Sigmoid colon (tissue), 7 donors: ENCODE measurements around the gene ELP6. TPM values are rescaled to one million over a fixed set of nuclear protein-coding genes. Genes with fewer than 3 reads are reported as not detected.

Source experiments
- DNase-seq: peaks from one replicate; pipeline ENCODE4 v3.0.0-alpha.2; 2019
- H3K27ac ChIP-seq, 4 donors: fragments of 200-600 bp; sonication (generic); one replicate each; pipeline ENCODE4 v1.5.1; 2016 to 2019; ENCODE audit warnings: mild to moderate bottlenecking in 1 of 4
- H3K27me3 ChIP-seq, 3 donors: fragments of 200-600 bp; sonication (generic); one replicate each; pipeline ENCODE4 v1.5.1; 2019; ENCODE audit warnings: mild to moderate bottlenecking in 1 of 3
- H3K36me3 ChIP-seq, 4 donors: fragments of 200-600 bp; sonication (generic); one replicate each; pipeline ENCODE4 v1.5.1; 2016 to 2019
- H3K4me1 ChIP-seq, 4 donors: fragments of 200-600 bp; sonication (generic); one replicate each; pipeline ENCODE4 v1.5.1; 2017 to 2019
- H3K4me3 ChIP-seq, 4 donors: fragments of 200-600 bp; sonication (generic); one replicate each; pipeline ENCODE4 v1.5.1; 2017 to 2019; ENCODE audit warnings: mild to moderate bottlenecking in 2 of 4, moderate library complexity in 1 of 4
- H3K9me3 ChIP-seq, 4 donors: fragments of 200-600 bp in 3 of 4; sonication (generic) in 3 of 4; one replicate each; pipeline versions ENCODE4 v1.5.1 to v1.6.1; 2013 to 2019
- CTCF ChIP-seq, 4 experiments: fragments of 450-650 bp in 3 of 4; fragments of 200-600 bp in 1 of 4; IDR thresholded peaks; one replicate each; pipeline ENCODE4 v1.5.1; 2016 to 2019; ENCODE audit warnings: antibody characterized with exemption in 4 of 4, mild to moderate bottlenecking in 3 of 4, moderate library complexity in 2 of 4
- EP300 ChIP-seq, 4 donors: sonication (generic); formaldehyde crosslinking; IDR thresholded peaks; one replicate each; pipeline ENCODE4 v1.6.1; 2017; ENCODE audit warnings: antibody characterized with exemption in 4 of 4
- POLR2A ChIP-seq, 2 donors: fragments of 450-650 bp; IDR thresholded peaks; one replicate each; pipeline ENCODE4 v1.6.1; 2016; ENCODE audit warnings: antibody characterized with exemption in 2 of 2, mild to moderate bottlenecking in 2 of 2, moderate library complexity in 2 of 2
- POLR2AphosphoS5 ChIP-seq, 4 donors: sonication (generic); formaldehyde crosslinking; IDR thresholded peaks; one replicate each; pipeline ENCODE4 v1.6.1; 2017; ENCODE audit warnings: antibody characterized with exemption in 4 of 4
- WGBS, 2 donors: extraction: QIAGEN DNeasy Blood & Tissue Kit; methylation state at CpG; one replicate each; pipeline ENCODE4 v1.1.7; 2013; 5-methylcytosine and 5-hydroxymethylcytosine counted together
- intact Hi-C: fragments of 100-400 bp; cut with DNase I; formaldehyde crosslinking; loops from one replicate; pipeline ENCODE4 v1.15.1; 2023
- polyA plus RNA-seq, 3 donors: library from polyadenylated mRNA; stranded (reverse); fragments of 200-250 nt; gene quantifications; one replicate each; pipeline ENCODE4 v1.2.3, GENCODE V29; 2013
- total RNA-seq, 4 donors: library from RNA; depleted of rRNA; stranded (reverse); fragments of >200 nt; gene quantifications; one replicate each; pipeline ENCODE4 v1.1.0, GENCODE V29; 2016
- donor health status: healthy with polysubstance abuse.
- donor health status: Bipolar disorder and iron deficiency.
- donor health status: healthy.

ELP6 gene
- total and polyA plus RNA-seq, 7 donors: 17.1 to 38.9 (median 21.6) TPM

GRCh38 chr3:47503033-47503432 is 10.5 kb downstream of the ELP6 start:
- no peak for DNase-seq
- Histone ChIP-seq H3K4me3 (no peak overlapping the region), H3K9me3 (no peaks in the 10 kb centered on the region), H3K36me3 (peaks cover 0 to 85% (median 44%) of the 10 kb centered on the region in 4 donors), H3K4me1 (no peaks in the 10 kb centered on the region), H3K27ac (no peak overlapping the region), H3K27me3 (no peaks in the 10 kb centered on the region)
- TF ChIP-seq POLR2A (IDR thresholded peaks at IDR 0.05): no peak
- TF ChIP-seq POLR2AphosphoS5 (IDR thresholded peaks at IDR 0.05): no peak
- no peak for TF ChIP-seq EP300 (IDR thresholded peaks at IDR 0.05)
- TF ChIP-seq CTCF (IDR thresholded peaks at IDR 0.05): no peak
- WGBS, 2 donors: 96 to 97% methylated on average over 2 of the region's 2 CpGs
- intact Hi-C loops: no loop called here

DNA sequence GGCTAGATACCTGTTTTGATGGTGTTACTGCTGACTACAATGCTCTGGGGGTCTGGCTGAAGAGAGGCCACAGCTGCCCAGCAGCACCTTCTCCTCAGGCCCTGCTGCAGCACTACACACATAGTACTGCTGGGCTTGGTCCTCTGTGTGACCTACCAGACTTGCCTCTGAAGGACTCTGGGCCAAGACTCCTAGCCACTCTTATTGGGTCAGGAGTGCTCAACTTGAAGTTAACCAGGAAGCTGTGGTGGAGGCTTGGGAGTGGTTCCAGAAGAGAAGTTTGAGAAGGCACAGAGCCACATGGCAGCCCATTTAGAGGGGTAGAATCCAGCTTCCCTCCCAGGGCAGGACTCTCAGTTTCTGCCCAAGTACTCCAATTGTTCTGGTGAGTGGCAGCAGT is 16.6 kb downstream of the ELP6 start:
- H3K27me3 ChIP-seq: no peaks in the 10 kb centered on the region
- no peak for TF ChIP-seq CTCF (IDR thresholded peaks at IDR 0.05)
- TF ChIP-seq POLR2AphosphoS5 (IDR thresholded peaks at IDR 0.05): no peak
- no peak for TF ChIP-seq POLR2A (IDR thresholded peaks at IDR 0.05)
- no peak for TF ChIP-seq EP300 (IDR thresholded peaks at IDR 0.05)
- H3K4me3 ChIP-seq: no peak overlapping the region
- H3K27ac ChIP-seq: no peak overlapping the region
- H3K36me3 ChIP-seq: peaks cover 0 to 73% (median 37%) of the 10 kb centered on the region in 4 donors
- DNase-seq: no peak
- intact Hi-C loops: no loop called here
- no peaks in the 10 kb centered on the region for H3K4me1 ChIP-seq
- H3K9me3 ChIP-seq: no peaks in the 10 kb centered on the region

- intact Hi-C loops: no loop called here
- Histone ChIP-seq H3K4me3 (no peak overlapping the region), H3K36me3 (peaks cover 0 to 63% (median 30%) of the 10 kb centered on the region in 4 donors), H3K4me1 (no peaks in the 10 kb centered on the region), H3K27ac (no peak overlapping the region), H3K9me3 (no peaks in the 10 kb centered on the region), H3K27me3 (no peaks in the 10 kb centered on the region)
- no peak for TF ChIP-seq EP300 (IDR thresholded peaks at IDR 0.05)
- no peak for TF ChIP-seq CTCF (IDR thresholded peaks at IDR 0.05)
- no peak for TF ChIP-seq POLR2A (IDR thresholded peaks at IDR 0.05)
- TF ChIP-seq POLR2AphosphoS5 (IDR thresholded peaks at IDR 0.05): no peak
- 91 to 97% methylated on average over 8 of the region's 8 CpGs for WGBS, 2 donors
- DNase-seq: no peak
These were observed 17.6 kb downstream of the ELP6 start for GRCh38 chr3:47495886-47496285.

DNA sequence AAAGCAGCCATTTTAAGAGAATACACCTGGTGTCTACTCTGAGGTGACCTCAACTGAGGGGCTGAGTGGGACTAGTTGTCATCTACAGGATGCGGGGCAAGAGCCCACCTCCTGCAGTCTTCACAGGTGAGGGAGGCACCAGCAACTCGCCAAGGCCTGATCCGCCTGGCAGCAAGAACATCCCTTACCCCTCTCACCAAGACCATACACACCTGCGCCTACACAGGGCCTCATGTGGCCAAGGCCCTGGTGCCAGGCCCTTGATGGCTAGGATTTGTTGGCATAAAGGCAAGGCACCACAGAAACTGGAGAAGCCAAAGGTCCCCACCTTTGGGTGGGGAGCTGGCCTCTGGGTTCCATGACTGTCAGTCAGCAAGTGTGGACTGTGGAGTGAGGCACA is 18.4 kb downstream of the ELP6 start:
- Histone ChIP-seq H3K36me3 (peaks cover 0 to 55% (median 24%) of the 10 kb centered on the region in 4 donors), H3K4me3 (no peak overlapping the region), H3K4me1 (no peaks in the 10 kb centered on the region), H3K9me3 (no peaks in the 10 kb centered on the region), H3K27me3 (no peaks in the 10 kb centered on the region), H3K27ac (no peak overlapping the region)
- no peak for DNase-seq
- WGBS, 2 donors: 95 to 98% methylated on average over 4 of the region's 4 CpGs
- intact Hi-C loops: no loop called here
- TF ChIP-seq CTCF (IDR thresholded peaks at IDR 0.05) (no peak), POLR2AphosphoS5 (IDR thresholded peaks at IDR 0.05) (no peak), EP300 (IDR thresholded peaks at IDR 0.05) (no peak), POLR2A (IDR thresholded peaks at IDR 0.05) (no peak)

DNA sequence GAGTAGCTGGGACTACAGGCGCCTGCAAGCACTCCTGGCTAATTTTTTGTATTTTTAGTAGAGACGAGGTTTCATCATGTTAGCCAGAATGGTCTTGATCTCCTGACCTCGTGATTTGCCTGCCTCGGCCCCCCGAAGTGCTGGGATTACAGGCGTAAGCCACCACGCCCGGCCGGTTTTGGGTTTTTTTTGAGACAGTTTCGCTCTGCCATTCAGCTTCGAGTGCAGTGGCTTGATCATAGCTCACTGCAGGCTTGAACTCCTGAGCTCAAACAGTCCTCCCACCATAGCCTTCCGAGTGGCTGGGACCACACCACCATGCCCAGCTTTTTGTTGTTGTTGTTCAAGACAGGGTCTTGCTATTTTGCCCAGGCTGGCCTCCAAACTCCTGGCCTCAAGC is 21.7 kb downstream of the ELP6 start:
- Histone ChIP-seq H3K4me3 (no peak overlapping the region), H3K36me3 (peaks cover 0 to 27% (median 8%) of the 10 kb centered on the region in 4 donors), H3K27ac (no peak overlapping the region), H3K27me3 (no peaks in the 10 kb centered on the region), H3K9me3 (no peaks in the 10 kb centered on the region), H3K4me1 (no peaks in the 10 kb centered on the region)
- WGBS, 2 donors: 87 to 94% methylated on average over 12 of the region's 12 CpGs
- peak; percentile 10 for DNase-seq
- TF ChIP-seq POLR2A (IDR thresholded peaks at IDR 0.05) (no peak), CTCF (IDR thresholded peaks at IDR 0.05) (no peak), POLR2AphosphoS5 (IDR thresholded peaks at IDR 0.05) (no peak), EP300 (IDR thresholded peaks at IDR 0.05) (no peak)
- intact Hi-C loops: no loop called here
